PC-9 (cell line): ENCODE measurements around the gene SLC35F4.

ENCODE experiments used
- EZH2 ChIP-seq: fragments of 200-600 bp; sonication (generic); IDR thresholded peaks from 2 replicates; pipeline ENCODE4 v1.8.0; 2017; ENCODE audit warnings: antibody characterized with exemption, low read depth
- TF ChIP-seq, protein P1 (sequence below): fragments of 200-600 bp; sonication (generic); conservative IDR thresholded peaks from 2 replicates; pipeline ENCODE4 v1.6.1; 2017; ENCODE audit warnings: mixed run types, antibody characterized with exemption, mild to moderate bottlenecking, moderate library complexity

DNA sequence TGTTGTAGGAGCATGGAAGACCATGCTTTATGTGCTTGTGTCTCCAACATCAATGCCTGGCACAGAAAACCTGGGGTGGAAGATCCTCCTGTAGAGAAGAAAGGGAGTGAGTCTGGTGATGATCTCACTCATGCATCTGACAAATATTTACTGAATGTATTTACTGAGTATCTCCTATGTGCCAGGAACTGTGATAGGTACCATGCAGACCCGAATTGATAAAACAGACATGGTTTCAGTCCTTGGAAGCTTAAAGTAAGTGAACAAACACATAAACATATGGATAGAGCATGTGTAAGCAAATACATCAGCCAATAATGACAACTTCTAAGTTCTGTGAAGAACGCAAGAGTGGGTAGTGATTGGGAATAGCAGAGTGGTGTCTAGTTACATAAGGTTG lies 255.3 kb downstream of the SLC35F4 start:
- TF ChIP-seq, protein P1, sequence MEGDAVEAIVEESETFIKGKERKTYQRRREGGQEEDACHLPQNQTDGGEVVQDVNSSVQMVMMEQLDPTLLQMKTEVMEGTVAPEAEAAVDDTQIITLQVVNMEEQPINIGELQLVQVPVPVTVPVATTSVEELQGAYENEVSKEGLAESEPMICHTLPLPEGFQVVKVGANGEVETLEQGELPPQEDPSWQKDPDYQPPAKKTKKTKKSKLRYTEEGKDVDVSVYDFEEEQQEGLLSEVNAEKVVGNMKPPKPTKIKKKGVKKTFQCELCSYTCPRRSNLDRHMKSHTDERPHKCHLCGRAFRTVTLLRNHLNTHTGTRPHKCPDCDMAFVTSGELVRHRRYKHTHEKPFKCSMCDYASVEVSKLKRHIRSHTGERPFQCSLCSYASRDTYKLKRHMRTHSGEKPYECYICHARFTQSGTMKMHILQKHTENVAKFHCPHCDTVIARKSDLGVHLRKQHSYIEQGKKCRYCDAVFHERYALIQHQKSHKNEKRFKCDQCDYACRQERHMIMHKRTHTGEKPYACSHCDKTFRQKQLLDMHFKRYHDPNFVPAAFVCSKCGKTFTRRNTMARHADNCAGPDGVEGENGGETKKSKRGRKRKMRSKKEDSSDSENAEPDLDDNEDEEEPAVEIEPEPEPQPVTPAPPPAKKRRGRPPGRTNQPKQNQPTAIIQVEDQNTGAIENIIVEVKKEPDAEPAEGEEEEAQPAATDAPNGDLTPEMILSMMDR: no peak
- no peak for TF ChIP-seq EZH2
